Measurements from ENCODE around the gene TENM4.

TENM4 gene

DNA sequence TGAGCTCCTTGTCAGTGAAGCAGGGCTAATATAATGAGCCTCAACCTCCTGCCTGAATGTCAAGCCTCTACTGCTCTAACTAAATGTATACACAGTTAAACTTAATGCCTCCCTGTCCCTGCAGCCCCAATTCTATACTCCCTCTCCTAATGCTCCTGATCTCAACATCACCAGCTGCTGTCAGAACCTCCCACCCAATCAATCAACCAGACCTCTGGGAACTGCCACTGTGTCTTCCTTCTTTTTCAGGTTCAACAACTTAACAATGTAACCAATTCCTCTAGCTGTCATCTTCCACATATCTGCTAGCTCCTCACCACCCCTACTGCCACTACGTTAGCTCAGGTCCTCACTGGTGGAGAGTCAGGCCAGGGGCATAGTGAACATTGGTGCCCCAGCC, 526.3 kb downstream of the TENM4 start:
- in situ Hi-C loops (cut with MboI; ENCODE audit: low pct_unique_long_range_greater_than_20kb, low sequenced_read_pairs, unreplicated experiment) = no loop called here

GRCh38 chr11:78912778-78913177, 528.1 kb downstream of the TENM4 start:
- TF ChIP-seq, protein P1, sequence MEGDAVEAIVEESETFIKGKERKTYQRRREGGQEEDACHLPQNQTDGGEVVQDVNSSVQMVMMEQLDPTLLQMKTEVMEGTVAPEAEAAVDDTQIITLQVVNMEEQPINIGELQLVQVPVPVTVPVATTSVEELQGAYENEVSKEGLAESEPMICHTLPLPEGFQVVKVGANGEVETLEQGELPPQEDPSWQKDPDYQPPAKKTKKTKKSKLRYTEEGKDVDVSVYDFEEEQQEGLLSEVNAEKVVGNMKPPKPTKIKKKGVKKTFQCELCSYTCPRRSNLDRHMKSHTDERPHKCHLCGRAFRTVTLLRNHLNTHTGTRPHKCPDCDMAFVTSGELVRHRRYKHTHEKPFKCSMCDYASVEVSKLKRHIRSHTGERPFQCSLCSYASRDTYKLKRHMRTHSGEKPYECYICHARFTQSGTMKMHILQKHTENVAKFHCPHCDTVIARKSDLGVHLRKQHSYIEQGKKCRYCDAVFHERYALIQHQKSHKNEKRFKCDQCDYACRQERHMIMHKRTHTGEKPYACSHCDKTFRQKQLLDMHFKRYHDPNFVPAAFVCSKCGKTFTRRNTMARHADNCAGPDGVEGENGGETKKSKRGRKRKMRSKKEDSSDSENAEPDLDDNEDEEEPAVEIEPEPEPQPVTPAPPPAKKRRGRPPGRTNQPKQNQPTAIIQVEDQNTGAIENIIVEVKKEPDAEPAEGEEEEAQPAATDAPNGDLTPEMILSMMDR (IDR thresholded peaks at IDR 0.05; ENCODE audit: extremely low read depth, insufficient read depth, missing control alignments) = no peak
- no peak for DNase-seq (ENCODE audit: low spot score)
- in situ Hi-C loops (cut with MboI; ENCODE audit: low pct_unique_long_range_greater_than_20kb, low sequenced_read_pairs, unreplicated experiment) = no loop called here

More for the DNA sequence above, 526.3 kb downstream of the TENM4 start:
- TF ChIP-seq, protein P1 (IDR thresholded peaks at IDR 0.05; ENCODE audit: extremely low read depth, insufficient read depth, missing control alignments) = no peak
- DNase-seq (ENCODE audit: low spot score) = no peak

GRCh38 chr11:78910322-78910721, 530.5 kb downstream of the TENM4 start:
- TF ChIP-seq, protein P1 (IDR thresholded peaks at IDR 0.05; ENCODE audit: extremely low read depth, insufficient read depth, missing control alignments) = no peak
- no peak for DNase-seq (ENCODE audit: low spot score)
- in situ Hi-C loops (cut with MboI; ENCODE audit: low pct_unique_long_range_greater_than_20kb, low sequenced_read_pairs, unreplicated experiment) = no loop called here

- no peak for DNase-seq (ENCODE audit: low spot score)
- in situ Hi-C loops (cut with MboI; ENCODE audit: low pct_unique_long_range_greater_than_20kb, low sequenced_read_pairs, unreplicated experiment) = no loop called here
- TF ChIP-seq, protein P1 (IDR thresholded peaks at IDR 0.05; ENCODE audit: extremely low read depth, insufficient read depth, missing control alignments) = no peak
These were observed 531.4 kb downstream of the TENM4 start for GRCh38 chr11:78909386-78909785.

- in situ Hi-C loops (cut with MboI; ENCODE audit: low pct_unique_long_range_greater_than_20kb, low sequenced_read_pairs, unreplicated experiment) = no loop called here
- TF ChIP-seq, protein P1 (IDR thresholded peaks at IDR 0.05; ENCODE audit: extremely low read depth, insufficient read depth, missing control alignments) = no peak
- DNase-seq (ENCODE audit: low spot score) = no peak
These were observed 533.2 kb downstream of the TENM4 start for GRCh38 chr11:78907636-78908035.

GRCh38 chr11:78906566-78906965, 534.3 kb downstream of the TENM4 start:
- TF ChIP-seq, protein P1 (IDR thresholded peaks at IDR 0.05; ENCODE audit: extremely low read depth, insufficient read depth, missing control alignments) = no peak
- DNase-seq (ENCODE audit: low spot score) = no peak
- in situ Hi-C loops (cut with MboI; ENCODE audit: low pct_unique_long_range_greater_than_20kb, low sequenced_read_pairs, unreplicated experiment) = no loop called here

- in situ Hi-C loops (cut with MboI; ENCODE audit: low pct_unique_long_range_greater_than_20kb, low sequenced_read_pairs, unreplicated experiment) = no loop called here
- TF ChIP-seq, protein P1 (IDR thresholded peaks at IDR 0.05; ENCODE audit: extremely low read depth, insufficient read depth, missing control alignments) = no peak
- DNase-seq (ENCODE audit: low spot score) = no peak
These were observed 535.1 kb downstream of the TENM4 start for GRCh38 chr11:78905756-78906155.
